GM10847 (cell line): ENCODE measurements around the gene MRPL10.

ENCODE experiments used
- POLR2A ChIP-seq: IDR thresholded peaks from 2 replicates; pipeline ENCODE4 v1.6.1; 2011; ENCODE audit not compliant: insufficient read length; ENCODE audit errors: extremely low read depth

MRPL10 gene

DNA sequence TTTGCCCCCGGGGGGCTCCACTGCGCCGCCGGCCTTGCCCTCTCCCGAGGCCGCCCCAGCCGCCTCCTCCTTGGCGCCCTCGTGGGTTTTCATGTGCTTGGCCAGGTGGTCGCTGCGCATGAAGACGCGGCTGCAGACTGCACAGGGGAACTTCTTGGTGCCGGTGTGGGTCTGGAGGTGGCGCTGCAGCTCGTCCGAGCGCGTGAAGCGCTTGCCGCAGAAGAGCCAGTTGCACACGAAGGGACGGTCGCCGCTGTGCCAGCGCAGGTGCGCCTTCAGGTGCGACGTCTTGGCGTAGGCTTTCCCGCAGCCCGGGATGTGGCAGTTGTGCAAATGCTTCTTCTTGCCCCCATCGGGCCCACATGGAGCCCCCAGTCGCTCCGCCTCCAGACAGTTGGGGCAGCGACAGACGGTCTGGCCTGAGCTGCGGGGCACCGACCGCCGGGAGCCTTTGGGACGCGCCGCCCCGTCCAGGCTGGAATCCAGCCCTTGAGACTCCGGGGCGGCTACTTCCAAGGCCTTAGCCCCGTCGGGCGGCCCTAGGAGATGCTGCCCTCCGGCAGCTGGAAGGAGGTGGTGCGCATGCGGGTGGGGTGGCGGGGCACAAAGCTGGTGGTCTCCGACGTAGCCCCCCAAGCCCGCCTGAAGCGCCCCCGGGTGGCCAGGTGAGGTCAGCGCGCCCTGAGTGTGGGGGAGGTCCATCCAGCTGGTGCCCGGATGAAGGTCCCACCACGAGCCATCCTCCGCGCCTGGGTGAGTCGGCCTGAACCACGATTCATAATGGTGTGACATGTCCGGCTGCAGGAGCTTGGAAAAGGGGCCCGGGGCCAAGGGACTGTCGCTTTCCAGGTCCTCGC lies 16.2 kb upstream of the MRPL10 start:
- TF ChIP-seq POLR2A = no peak

DNA sequence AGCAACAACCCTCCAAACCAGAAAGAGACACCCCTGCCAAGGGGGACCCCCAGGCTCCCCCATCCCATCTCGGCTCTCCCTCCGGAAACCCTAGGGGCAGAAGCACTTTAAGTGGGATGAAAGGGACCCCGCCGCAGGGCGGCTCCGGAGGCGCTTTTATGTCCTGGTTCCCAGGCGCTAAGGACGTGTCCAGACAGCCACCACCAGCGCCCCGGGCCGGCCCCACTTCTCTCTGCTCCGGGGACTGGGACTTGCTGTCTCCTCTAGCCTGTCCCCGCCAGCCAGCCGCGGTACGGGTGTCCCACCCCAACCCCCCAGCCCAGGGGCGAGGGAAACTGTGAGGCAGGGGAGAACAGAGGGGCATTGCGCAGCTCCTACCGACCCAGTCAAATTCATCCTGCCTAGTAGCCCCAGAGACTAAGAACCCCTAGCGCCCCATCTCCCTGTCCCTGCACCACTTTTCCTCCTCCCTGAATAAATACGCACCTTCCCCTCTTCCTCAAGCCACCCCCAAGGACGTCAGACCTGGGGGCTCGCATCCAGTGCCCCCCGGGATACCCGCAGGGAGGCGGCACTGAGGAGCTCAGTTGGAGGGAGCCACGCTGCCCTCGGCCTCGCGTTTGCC lies 15.5 kb upstream of the MRPL10 start:
- TF ChIP-seq POLR2A = no peak

DNA sequence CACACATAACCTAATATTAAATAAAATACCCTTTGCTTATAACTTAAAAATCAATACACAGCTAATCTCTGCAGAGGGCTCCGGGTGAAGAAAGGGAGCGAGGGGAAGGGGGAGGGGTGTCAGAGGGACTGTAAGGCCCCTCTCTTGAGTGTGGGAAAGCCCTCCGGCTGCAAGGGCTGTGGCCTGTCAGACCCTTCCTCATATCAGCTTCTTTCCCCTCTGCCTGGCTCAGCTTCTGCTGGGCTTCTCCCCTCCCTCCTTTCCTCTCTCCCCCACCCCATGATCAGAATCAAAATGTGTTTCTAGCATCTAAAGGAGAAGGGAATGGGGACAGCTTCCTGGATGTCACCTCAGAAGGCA lies 14.4 kb upstream of the MRPL10 start:
- no peak for TF ChIP-seq POLR2A

DNA sequence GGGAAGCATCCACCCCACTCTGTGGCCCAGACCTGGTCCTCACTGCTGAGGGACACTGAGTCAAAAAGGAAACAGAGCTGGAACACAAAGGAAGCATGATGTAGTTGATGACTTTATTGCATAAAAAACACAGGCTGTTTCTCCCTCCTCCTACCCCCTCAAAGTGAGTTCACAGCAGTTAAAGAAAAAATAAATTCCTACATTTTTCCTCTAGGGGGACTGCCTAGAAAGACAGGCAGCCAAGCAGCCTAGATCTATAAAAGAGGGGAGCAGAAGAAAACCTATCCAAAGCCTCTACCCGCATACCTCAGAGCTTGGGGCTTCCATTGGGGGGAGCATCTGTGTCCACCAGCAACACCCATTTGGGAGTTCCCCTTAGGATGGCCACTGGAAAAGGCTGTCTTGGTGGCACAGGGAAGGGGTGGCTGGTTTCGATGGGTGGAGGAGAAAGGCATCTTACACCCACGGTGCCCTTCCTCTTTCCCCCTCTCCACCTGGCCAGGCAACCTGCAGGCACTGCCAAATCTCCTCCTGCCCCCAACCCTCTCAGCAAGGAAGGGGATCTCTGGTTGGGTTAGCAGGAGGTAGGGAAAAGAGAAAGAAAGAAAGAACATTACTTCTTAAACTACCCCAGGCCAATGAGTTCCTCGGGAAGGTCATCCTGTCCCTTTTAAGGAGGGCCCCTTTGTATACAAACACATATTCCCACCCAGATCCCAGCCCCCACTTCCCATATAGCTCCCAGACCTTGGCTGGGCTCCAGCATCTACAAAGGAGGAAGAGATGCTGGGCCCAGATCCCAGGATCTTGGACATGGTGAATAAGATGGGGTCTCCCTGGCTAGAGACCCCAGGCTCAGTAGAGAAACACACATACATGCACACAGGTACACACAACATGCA lies 13.7 kb upstream of the MRPL10 start:
- TF ChIP-seq POLR2A = no peak

DNA sequence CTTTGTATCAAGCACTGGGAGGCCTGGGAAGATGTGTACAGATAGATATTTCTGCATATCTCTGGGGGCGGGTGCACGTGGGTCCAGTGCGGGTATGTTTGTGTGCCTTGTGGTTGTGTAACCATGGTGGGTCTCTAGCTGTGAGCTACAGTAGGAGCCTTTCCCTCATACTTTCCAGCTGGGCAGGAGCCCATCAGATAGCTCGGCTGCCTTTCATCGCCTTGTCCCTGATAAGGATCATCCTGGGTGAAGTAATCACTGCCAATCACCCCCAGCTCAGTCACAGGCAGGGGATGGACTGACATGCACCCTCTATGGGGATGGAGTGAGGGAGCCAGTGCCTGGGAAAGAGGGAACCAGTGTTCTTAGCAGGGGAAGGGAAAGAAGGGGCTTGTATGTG lies 12.9 kb upstream of the MRPL10 start:
- no peak for TF ChIP-seq POLR2A

DNA sequence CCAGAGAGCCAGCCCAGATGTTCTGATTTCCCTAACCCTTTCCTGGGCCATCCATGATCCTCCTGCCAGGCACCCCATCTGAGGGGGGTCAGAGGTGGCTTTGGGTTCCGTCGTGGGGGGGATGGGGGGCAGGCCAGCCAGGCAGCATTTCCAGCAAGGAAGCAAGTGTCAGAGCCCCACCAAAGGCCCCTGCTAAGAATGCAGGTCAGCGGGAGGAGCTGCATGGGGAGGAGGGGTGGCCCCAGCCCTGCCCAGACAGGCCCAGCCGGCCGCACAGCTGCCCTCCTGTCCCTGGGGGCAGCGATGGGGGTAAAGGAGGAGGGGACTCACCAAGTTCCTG lies 12.0 kb upstream of the MRPL10 start:
- TF ChIP-seq POLR2A = no peak

DNA sequence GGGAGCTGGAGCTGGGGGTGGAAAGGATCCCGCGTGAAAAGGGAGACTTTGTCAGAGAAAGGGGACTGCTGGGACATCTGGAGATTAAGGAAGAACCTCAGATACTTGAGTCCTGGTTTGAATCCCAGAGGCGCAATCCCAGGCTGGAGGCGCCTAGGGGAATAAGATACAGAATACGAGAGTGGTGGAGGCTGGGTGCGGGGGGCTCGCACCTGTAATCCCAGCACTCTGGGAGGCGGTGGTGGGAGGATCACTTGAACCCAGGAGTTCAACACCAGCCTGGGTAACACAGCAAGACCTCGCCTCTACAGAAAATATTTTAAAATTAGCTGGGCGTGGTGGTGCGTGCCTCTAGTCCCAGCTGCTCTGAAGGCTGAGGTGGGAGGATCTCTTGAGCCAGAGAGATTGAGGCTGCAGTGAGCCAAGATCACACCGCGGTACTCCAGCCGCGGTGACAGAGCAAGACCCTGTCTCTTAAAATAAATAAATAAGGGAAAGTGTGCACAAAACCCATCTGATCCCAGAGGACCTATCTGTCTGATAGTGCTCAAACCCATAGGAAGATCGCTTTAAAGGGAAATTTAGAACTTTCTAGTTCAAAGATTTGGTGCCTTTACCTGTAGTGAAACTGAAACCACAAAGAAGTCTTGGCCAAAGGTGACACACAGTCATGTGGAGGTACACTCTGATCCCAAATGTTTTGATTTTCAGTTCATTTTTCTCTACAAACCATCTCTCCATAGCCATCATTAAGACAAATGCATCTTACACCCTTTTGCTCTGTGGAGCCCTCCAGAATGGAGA lies 10.3 kb upstream of the MRPL10 start:
- no peak for TF ChIP-seq POLR2A

DNA sequence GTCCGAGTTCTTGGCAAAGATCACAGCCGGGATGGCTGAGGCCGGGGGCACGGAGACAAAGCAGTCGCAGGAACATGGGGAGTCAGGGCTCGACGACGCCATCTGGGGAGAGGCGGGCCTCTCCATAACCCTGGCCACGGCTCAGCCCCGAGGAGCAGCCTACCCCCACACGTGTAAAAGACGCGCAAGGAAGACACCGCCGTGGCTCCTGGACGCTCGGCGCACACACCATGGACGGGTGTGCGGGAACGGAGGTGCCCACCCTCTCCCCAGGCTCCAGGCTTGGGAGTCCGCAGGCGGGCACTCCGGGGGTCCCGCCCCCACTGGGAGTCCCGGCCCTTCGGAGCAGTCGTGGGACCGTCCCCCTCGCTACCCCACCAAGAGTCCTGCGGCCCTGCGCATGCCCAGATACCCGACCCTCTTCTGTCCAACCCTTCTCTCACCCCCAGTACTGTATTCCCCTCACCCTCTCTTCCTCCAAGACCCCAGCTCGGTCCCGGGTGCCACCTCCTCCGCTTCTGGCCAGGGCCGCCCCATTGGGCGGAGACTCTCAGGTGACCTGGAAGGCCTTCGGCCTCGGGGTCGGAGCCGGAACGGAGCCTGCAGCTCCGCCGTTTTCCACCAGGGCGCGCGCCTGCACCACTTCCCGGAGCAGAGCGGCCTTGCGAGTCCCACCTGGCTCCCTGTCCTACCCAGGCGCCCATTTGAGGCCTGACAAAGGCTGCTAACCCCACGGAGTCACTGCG lies 9.6 kb upstream of the MRPL10 start, which contains the start of gene SCRN2:
Gene SCRN2 (minus strand): TSS at position 532 of the 746 bp plus-strand sequence. CDS start 430 bp downstream, at position 102.
- TF ChIP-seq POLR2A = peak; percentile 37

DNA sequence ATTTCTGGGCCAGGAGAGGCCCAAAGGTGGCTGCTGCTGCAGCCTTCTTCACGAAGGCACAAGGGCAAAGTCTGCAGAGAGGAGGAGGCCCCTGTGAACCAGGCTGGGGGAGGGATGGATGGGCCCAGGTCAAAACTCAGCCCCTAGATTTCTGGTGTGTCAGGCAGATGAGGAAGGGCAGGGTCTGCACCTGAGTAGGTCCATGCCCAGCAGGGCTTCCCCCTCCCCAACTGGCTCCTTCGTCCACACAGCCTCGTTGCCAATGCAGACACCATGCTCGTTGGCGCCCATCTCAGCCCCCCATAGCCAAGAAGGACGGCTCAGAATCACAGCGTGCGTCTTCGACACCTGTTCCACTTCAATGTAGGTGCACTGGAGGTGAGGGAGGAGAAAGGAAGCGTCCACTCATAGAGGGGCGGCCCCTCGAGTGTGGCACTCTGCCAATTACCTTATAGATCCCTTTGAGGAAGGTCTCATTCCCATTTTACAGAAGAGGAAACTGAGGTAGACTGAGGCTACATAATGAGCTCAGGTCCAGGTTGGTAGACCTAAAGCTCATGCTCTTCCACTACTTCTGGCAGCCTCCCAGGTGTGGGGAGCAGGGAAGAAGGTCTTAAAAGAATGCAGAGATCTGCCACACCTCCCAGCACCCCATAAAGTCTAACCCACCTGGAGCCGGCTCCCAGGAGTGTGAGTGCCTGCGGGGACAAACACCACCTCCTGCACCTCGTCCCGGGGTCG lies 8.8 kb upstream of the MRPL10 start:
- TF ChIP-seq POLR2A = no peak

DNA sequence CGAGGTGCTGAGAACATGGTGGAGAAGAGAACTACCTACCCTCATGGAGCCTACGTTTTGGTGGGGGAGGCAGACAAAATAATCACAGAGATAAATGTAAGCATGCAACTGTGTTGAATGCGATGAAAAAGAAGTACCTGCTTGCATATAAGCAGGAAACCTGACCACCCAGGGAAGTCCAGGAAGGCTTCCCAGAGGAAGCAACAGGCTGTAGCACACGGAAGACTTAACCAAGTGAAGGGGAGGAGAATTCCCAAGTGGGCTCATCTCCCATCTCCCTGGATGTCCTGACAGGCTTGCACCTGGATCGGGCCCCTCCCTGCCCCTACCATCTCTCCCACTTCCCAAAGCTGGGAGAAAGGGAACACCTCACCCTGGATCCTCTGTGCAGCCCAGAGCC lies 7.7 kb upstream of the MRPL10 start:
- TF ChIP-seq POLR2A = no peak

DNA sequence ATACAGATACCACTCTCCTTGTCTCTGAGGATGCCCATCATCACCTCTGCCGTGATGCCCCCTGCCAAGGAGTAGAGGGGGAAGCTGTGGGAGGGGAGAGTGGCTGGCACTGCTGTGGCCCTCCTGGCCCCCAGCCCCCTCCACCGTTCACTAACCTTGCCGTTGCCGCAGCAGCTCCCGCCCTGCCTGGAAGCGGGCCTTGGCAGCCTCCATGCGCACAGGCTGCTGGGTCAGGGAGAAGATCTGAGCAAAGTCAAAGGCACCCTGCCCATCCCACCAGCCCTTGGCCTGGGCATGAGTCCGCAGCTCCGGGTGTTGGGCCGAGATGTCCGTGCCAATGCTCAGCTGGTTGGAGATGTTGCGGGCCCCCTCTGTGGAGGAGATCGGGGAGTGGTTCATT lies 7.3 kb upstream of the MRPL10 start:
- no peak for TF ChIP-seq POLR2A

DNA sequence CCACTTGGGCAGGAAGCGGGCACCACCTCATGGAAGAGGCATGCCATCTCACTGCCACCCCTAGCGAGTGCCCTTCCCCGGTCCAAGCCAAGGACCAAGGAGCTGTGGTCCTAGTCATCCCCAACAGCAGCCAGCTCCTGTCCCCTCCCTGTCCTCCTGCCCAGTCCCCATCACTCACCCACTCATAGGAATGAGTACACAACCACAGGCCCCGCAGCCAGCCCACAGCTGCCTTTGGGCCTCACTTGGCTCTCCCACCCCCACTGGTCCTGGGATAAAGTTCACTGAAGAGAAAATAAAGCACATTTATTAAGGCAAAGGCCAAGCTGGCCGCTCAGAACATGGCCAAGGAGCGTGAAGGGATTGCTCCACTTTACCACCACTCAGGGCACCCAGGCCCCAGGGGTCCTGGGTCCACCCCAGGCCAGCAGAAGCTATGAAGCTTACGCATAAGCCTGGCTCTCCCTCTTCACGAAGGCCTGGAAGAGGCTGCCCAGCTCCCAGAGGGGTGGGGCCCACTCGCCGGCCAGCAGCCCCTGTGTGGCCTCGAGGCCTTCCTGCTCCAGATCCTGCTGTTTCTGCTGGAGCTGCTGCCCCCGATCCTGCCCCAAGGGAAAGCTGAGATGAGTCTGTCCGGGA lies 6.2 kb upstream of the MRPL10 start:
- TF ChIP-seq POLR2A = no peak

DNA sequence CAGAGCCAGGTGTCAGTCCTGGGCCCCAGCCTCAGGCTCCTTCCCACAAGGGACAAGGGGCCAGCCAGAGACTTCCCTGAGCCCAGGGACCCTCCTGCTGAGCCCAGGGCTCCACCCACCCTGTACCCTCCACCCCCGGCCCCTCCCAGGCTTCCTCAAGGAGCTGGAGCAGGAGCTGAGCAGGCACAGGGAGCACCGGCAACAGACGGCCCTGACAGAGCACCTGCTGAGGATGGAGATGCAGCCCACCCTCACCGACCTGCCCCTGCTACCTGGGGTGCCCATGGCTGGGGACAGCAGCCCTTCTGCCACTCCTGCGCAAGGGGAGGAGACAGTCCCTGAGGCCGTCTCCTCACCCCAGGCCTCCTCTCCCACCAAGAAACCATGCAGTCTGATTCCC lies 5.3 kb upstream of the MRPL10 start:
- no peak for TF ChIP-seq POLR2A

DNA sequence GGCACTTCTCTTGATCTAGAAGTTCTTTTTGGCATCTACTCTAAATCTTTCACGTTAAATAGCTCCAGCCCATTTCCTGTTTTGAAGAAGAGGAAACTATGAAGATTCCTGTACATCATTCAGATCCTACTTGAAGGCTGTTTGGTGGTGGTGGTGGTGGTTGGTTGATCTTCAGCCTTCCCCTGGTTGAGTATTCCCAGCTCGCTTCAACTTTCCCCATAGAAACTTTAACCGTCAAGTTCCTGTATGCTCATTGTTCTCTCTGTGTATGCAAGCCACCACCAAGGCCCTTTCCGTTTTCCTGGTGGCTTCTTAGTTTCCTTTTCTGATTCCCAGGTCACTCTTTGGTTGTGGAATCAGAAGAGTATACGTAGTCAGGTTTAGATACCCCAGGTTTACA lies 3.4 kb upstream of the MRPL10 start:
- no peak for TF ChIP-seq POLR2A

DNA sequence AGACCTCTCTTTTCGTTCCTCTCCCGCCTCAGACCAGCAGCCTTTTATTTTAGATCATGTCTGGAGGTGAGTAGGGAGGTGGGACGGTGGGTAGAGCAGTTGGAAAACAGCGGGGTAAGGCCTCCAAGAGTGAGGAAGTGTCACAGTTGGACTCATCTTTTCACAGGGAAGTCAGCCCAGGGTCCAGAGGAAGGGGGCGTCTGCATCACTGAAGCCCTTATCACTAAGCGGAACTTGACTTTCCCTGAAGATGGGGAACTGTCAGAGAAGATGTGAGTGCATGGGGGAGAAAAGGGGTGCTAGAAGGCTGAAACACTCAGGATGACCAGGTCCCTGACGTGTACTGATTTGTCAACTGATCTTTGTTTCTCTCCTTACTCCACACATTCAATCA lies 590 bp upstream of the MRPL10 start:
- no peak for TF ChIP-seq POLR2A
